ENCODE measurements around the gene PRSS57. TPM values are rescaled to one million over a fixed set of nuclear protein-coding genes. Genes with fewer than 3 reads are reported as not detected.

The PRSS57 gene
- total RNA-seq, 4 donors from 2014 or later: not detected

DNA sequence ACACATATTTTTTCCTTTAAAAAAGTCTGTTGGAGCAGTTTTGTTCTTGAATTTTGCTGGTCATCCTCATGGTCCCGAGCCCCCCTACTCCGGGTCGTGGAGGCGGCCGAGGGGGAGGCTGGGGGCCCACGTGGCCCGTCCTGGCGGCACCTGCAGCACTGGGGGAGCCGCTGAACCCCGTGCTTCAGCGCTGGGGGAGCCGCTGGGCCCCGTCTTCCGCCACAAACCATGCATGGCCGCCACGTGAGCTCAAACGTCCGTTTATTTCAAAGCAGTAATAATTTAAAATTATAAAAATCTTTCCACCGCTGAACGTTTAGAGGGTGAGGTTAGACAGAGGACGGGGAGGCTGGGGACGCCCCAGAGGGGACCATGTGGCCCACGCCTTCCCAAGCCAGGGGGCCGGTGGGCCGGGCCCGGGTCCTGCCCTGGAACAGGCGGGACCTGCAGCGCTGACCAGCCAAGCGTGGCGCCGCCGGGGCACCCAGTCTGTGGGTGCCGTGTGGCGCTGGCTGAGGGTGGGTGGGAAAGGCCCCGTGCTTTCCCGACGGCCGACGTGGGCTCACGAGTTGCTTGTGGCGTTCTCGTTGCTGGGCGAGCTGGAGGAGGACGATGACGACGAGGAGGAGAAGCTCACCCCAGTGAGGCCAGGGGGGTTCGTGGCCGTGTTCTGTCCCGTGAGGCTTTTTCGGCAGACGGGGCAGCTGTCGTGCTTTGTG, 47.5 kb downstream of the PRSS57 start:
- Histone ChIP-seq H3K9me3 (no peaks in the 10 kb centered on the region), H3K4me3 (no peak overlapping the region), H3K4me1 (no peaks in the 10 kb centered on the region), H3K27ac (no peak overlapping the region), H3K27me3 (no peaks in the 10 kb centered on the region), H3K36me3 (peaks cover 0 to 96% (median 35%) of the 10 kb centered on the region in 3 donors)
- WGBS, 2 donors: 88 to 93% methylated on average over 47 to 52 of the region's 52 CpGs
- TF ChIP-seq EP300 (IDR thresholded peaks at IDR 0.05): no peak
- no peak for TF ChIP-seq POLR2A (IDR thresholded peaks at IDR 0.05)
- TF ChIP-seq, protein P1, sequence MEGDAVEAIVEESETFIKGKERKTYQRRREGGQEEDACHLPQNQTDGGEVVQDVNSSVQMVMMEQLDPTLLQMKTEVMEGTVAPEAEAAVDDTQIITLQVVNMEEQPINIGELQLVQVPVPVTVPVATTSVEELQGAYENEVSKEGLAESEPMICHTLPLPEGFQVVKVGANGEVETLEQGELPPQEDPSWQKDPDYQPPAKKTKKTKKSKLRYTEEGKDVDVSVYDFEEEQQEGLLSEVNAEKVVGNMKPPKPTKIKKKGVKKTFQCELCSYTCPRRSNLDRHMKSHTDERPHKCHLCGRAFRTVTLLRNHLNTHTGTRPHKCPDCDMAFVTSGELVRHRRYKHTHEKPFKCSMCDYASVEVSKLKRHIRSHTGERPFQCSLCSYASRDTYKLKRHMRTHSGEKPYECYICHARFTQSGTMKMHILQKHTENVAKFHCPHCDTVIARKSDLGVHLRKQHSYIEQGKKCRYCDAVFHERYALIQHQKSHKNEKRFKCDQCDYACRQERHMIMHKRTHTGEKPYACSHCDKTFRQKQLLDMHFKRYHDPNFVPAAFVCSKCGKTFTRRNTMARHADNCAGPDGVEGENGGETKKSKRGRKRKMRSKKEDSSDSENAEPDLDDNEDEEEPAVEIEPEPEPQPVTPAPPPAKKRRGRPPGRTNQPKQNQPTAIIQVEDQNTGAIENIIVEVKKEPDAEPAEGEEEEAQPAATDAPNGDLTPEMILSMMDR (IDR thresholded peaks at IDR 0.05): no peak
- DNase-seq (ENCODE audit: low spot score in 2 of 2): no peak

DNA sequence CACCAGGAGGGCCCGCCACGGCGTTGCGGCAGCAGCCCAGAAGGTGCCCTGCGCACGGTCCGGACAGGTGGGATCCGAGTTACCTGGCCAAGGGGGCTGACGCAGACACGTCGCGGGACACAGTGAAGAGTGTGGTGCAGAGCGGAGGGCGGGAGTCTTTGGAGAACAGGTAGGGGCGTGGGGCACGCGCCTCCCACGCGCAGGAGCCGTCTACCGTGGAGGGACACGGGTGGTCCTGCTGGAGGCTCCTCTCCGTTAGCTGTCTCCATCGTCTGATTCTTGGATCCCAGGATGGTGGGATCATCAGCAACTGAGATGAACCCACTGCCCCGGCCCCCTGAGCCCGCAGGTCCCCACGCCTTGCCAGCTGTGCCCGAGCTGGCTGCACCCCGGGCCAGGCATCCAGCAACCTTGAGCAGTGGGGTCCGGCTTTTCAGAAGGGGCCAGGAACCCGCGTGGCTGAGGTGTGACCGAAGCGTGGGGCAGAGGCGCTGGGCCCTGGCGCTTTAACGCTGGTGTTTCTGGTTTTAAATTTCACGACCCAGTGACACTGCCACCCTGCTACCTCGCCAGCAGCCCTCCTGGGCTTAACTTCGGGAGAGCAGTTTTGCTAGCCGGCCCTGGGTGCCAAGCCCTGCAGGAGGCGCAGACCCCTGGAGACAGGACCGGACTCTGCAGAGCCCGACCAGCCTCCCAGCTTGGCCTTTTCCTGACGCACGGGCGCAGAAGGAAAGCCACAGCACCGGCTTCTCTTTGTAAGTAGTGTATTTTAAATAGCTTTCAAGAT, 48.3 kb downstream of the PRSS57 start:
- Histone ChIP-seq H3K9me3 (no peaks in the 10 kb centered on the region), H3K36me3 (peaks cover 0 to 88% (median 35%) of the 10 kb centered on the region in 3 donors), H3K4me3 (no peak overlapping the region), H3K27me3 (no peaks in the 10 kb centered on the region), H3K27ac (no peak overlapping the region), H3K4me1 (no peaks in the 10 kb centered on the region)
- 90 to 91% methylated on average over 43 to 48 of the region's 48 CpGs for WGBS, 2 donors
- TF ChIP-seq EP300 (IDR thresholded peaks at IDR 0.05) (no peak), POLR2A (IDR thresholded peaks at IDR 0.05) (no peak)
- TF ChIP-seq, protein P1 (IDR thresholded peaks at IDR 0.05): no peak
- DNase-seq (ENCODE audit: low spot score in 2 of 2): no peak

DNA sequence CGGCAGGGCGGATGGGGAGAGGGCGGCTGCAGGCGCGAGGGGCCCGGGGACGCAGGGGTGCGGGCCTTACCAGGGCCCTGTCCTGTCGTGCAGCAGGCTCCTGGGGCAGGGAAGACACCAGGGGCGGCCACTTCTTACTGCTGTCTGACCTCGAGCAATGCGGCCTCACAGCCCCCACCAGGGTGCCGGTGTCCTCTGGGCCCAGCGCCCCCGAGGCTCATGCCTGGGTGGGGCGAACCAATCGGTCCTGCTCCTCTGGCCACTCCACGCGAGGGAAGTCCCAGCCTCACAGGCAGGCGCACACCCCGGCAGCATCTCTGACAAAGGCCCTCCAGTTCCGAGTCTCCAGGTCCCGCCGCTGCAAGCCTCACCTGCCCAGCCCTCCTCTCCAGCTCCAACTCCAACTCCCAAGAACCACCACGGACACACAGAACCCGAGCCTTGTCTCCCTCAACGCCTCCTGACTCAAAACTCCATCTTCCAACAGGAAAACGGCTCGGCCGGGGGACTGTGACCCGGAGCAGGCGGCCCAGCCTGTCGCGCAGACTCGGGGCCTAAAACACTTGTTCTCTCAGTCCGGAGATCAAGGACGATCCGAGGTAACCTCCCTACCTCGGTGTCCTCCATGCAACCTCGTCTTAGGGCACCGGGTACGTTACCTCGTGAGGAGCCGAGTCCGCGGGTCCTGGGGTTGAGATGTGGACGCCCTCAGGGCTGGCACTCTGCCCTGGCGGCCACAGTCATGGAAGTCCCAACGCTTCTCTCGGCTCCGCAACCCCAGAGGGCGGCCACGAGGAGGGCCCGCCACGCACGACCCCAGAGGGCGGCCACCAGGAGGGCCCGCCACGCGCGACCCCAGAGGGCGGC, 49.1 kb downstream of the PRSS57 start:
- no peaks in the 10 kb centered on the region for H3K9me3 ChIP-seq
- no peak for DNase-seq (ENCODE audit: low spot score in 2 of 2)
- WGBS, 2 donors: 89 to 92% methylated on average over 51 to 62 of the region's 62 CpGs
- no peaks in the 10 kb centered on the region for H3K4me1 ChIP-seq
- no peak overlapping the region for H3K4me3 ChIP-seq
- no peak overlapping the region for H3K27ac ChIP-seq
- H3K27me3 ChIP-seq: no peaks in the 10 kb centered on the region
- peaks cover 0 to 80% (median 33%) of the 10 kb centered on the region in 3 donors for H3K36me3 ChIP-seq
- TF ChIP-seq, protein P1 (IDR thresholded peaks at IDR 0.05): no peak
- TF ChIP-seq EP300 (IDR thresholded peaks at IDR 0.05) (no peak), POLR2A (IDR thresholded peaks at IDR 0.05) (no peak)

DNA sequence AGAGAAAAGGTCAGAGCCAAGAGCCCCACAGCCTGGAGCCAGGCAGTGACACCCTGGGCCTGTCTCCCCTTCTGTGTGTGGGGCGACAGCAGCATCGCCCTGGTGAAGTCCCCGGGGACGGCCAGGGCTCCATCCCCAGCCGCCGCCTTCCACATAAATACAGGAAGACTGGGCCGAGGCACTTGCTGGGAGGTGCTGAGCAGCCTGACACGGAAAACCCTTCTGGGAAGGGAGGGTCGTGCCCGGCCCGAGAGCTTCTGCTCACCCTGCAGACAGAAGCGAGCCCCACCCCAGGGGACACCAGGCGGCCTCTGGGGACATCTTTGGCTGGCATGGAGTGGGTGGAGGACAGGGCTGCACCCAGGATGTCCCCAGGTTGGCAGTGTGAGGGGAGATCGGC, 50.5 kb downstream of the PRSS57 start:
- WGBS, 2 donors: 86% methylated on average over 12 of the region's 14 CpGs; no CpG with 5 or more reads in 1 of the 2 donors
- Histone ChIP-seq H3K27me3 (no peaks in the 10 kb centered on the region), H3K4me1 (peaks cover 0 to 6% (median 2%) of the 10 kb centered on the region in 4 donors), H3K27ac (peak overlapping the region in 1 of 4 donors; percentile 6), H3K9me3 (no peaks in the 10 kb centered on the region), H3K4me3 (no peak overlapping the region), H3K36me3 (peaks cover 0 to 67% (median 28%) of the 10 kb centered on the region in 3 donors)
- DNase-seq (ENCODE audit: low spot score in 2 of 2): no peak
- TF ChIP-seq POLR2A (IDR thresholded peaks at IDR 0.05) (no peak), EP300 (IDR thresholded peaks at IDR 0.05) (no peak)
- TF ChIP-seq, protein P1 (IDR thresholded peaks at IDR 0.05): no peak

Data from tibial nerve (tissue), 4 donors.